ENCODE results near the gene KIF19. TPM values are rescaled to one million over a fixed set of nuclear protein-coding genes. Genes with fewer than 3 reads are reported as not detected.
A peak's percentile ranks its signal among the peaks of the same experiment; 100 is the strongest.

The KIF19 gene
- total RNA-seq, 4 donors from 2014 or later = 0.12 to 0.76 TPM; not detected in 2

- Histone ChIP-seq H3K4me3 (no peak overlapping the region), H3K27me3 (peaks cover 0 to 42% (median 0%) of the 10 kb centered on the region in 4 donors), H3K27ac (no peak overlapping the region), H3K9me3 (no peaks in the 10 kb centered on the region), H3K4me1 (no peaks in the 10 kb centered on the region), H3K36me3 (no peaks in the 10 kb centered on the region)
- no peak for DNase-seq
- no peak for TF ChIP-seq POLR2A (IDR thresholded peaks at IDR 0.05)
- WGBS, 2 donors = 68 to 72% methylated on average over 4 to 5 of the region's 5 CpGs
- intact Hi-C loops (cut with DNase I) = no loop called here
Observed at GRCh38 chr17:74304184-74304583, 21.8 kb upstream of the KIF19 start.

- Histone ChIP-seq H3K4me3 (no peak overlapping the region), H3K9me3 (no peaks in the 10 kb centered on the region), H3K27ac (no peak overlapping the region), H3K4me1 (no peaks in the 10 kb centered on the region), H3K36me3 (no peaks in the 10 kb centered on the region), H3K27me3 (peaks cover 0 to 34% (median 0%) of the 10 kb centered on the region in 4 donors)
- WGBS, 2 donors = 31 to 56% methylated on average over 5 to 9 of the region's 10 CpGs
- intact Hi-C loops (cut with DNase I) = no loop called here
- TF ChIP-seq POLR2A (IDR thresholded peaks at IDR 0.05) = no peak
- TF ChIP-seq, protein P1, sequence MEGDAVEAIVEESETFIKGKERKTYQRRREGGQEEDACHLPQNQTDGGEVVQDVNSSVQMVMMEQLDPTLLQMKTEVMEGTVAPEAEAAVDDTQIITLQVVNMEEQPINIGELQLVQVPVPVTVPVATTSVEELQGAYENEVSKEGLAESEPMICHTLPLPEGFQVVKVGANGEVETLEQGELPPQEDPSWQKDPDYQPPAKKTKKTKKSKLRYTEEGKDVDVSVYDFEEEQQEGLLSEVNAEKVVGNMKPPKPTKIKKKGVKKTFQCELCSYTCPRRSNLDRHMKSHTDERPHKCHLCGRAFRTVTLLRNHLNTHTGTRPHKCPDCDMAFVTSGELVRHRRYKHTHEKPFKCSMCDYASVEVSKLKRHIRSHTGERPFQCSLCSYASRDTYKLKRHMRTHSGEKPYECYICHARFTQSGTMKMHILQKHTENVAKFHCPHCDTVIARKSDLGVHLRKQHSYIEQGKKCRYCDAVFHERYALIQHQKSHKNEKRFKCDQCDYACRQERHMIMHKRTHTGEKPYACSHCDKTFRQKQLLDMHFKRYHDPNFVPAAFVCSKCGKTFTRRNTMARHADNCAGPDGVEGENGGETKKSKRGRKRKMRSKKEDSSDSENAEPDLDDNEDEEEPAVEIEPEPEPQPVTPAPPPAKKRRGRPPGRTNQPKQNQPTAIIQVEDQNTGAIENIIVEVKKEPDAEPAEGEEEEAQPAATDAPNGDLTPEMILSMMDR (IDR thresholded peaks at IDR 0.05) = peak in 1 of 6 experiments; percentile 18
- no peak for DNase-seq
Observed at GRCh38 chr17:74305865-74306654, 20.0 kb upstream of the KIF19 start.

DNA sequence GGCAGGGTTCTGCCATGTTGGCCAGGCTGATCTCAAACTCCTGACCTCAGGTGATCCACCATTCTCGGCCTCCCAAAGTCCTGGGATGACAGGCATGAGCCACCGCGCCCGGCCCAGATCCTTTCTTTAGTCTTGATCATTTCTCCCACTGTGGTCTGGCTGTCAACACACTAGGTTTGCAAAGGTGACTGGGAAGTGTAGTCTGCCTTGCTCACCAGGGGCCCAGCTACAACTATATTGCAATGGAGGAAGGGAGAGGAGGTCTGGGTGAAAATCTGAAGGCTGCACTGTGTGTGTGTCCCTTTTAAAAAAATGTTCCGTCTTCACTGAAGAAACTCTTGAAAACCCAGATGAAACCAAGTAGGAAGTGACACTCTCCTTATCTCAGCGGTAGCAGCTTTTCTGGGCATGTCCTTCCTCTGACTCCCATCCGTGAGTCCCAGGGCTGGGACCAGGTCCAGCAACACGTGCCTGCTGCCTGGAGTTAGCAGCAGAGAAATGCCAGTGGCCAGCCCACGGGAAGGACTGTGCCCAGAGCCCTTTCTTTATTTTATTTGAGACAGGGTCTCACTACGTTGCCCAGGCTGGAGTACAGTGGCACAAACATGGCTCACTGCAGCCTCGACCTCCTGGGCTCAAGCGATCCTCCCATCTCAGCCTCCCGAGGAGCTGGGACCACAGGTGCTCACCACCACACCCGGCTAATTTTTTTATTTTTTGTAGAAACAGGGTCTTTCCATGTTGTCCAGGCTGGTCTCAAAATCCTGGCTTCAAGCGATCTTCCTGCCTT is 17.8 kb upstream of the KIF19 start:
- Histone ChIP-seq H3K4me3 (no peak overlapping the region), H3K4me1 (no peaks in the 10 kb centered on the region), H3K9me3 (no peaks in the 10 kb centered on the region), H3K27me3 (peaks cover 0 to 44% (median 0%) of the 10 kb centered on the region in 4 donors), H3K36me3 (no peaks in the 10 kb centered on the region), H3K27ac (peak overlapping the region in 1 of 4 donors; percentile 21)
- TF ChIP-seq POLR2A (IDR thresholded peaks at IDR 0.05) = no peak
- TF ChIP-seq, protein P1 (IDR thresholded peaks at IDR 0.05) = no peak
- intact Hi-C loops (cut with DNase I) = no loop called here
- 63 to 78% methylated on average over 10 to 13 of the region's 15 CpGs for WGBS, 2 donors
- DNase-seq = no peak

DNA sequence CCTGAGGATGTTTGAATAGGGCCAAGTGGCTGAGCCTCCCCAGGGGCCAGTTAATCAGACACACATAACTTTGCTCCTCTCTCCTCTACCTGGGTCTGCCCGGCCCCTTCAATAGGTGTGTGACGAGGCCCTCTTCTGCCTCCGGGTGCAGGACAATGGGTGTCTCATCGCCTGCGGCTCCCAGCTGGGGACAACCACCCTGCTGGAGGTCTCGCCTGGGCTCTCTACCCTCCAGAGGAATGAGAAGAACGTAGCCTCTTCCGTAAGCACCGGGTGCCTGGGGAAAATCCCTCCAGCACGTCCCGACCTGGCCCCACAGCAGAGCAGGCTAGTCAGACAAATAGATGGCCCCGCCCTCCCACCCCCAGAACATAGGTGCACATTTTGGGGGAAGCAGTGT is 16.1 kb upstream of the KIF19 start:
- WGBS, 2 donors = 39 to 40% methylated on average over 5 to 7 of the region's 12 CpGs
- H3K4me3 ChIP-seq = no peak overlapping the region
- H3K4me1 ChIP-seq = no peaks in the 10 kb centered on the region
- no peak overlapping the region for H3K27ac ChIP-seq
- H3K36me3 ChIP-seq = no peaks in the 10 kb centered on the region
- DNase-seq = no peak
- TF ChIP-seq POLR2A (IDR thresholded peaks at IDR 0.05) = no peak
- TF ChIP-seq, protein P1 (IDR thresholded peaks at IDR 0.05) = no peak
- intact Hi-C loops (cut with DNase I) = no loop called here
- H3K27me3 ChIP-seq = peaks cover 0 to 44% (median 0%) of the 10 kb centered on the region in 4 donors
- H3K9me3 ChIP-seq = no peaks in the 10 kb centered on the region

DNA sequence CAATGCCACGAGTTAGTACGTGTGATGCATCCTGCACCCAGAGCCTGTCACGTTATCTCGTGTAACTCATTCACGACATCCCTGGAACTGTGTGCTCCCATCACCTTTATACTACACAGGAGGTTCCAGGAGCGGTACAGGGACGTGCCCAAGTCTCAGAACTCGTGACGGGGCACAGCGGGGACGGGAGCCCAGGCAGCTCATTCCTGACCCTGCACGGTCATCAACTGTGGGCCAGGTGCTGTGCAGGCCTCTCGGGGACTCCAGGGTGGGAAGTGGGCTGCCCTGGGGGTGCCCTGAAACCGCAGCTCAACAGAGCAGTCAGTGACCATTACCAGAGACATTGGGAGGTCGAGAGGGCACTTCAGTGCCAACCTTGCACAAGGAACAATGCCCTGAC is 11.1 kb upstream of the KIF19 start:
- TF ChIP-seq, protein P1 (IDR thresholded peaks at IDR 0.05) = no peak
- TF ChIP-seq POLR2A (IDR thresholded peaks at IDR 0.05) = no peak
- intact Hi-C loops (cut with DNase I) = no loop called here
- no peaks in the 10 kb centered on the region for H3K4me1 ChIP-seq
- no peak for DNase-seq
- WGBS, 2 donors = 47 to 60% methylated on average over 5 to 8 of the region's 15 CpGs
- no peaks in the 10 kb centered on the region for H3K36me3 ChIP-seq
- H3K27ac ChIP-seq = no peak overlapping the region
- H3K9me3 ChIP-seq = no peaks in the 10 kb centered on the region
- no peak overlapping the region for H3K4me3 ChIP-seq
- H3K27me3 ChIP-seq = peaks cover 0 to 23% (median 0%) of the 10 kb centered on the region in 4 donors
